CD14-positive monocyte (primary cell): ENCODE measurements around the gene MADCAM1. TPM values are rescaled to one million over a fixed set of nuclear protein-coding genes. Genes with fewer than 3 reads are reported as not detected.
A peak's percentile ranks its signal among the peaks of the same experiment; 100 is the strongest.

ENCODE experiments used
- DNase-seq, 3 donors: peaks; one replicate each; pipeline ENCODE4 v3.0.0-alpha.2; 2011 to 2022
- H2AFZ ChIP-seq: 2 replicates; pipeline ENCODE4 v1.6.0; 2012; ENCODE audit warnings: mild to moderate bottlenecking, low read depth, low read length, inconsistent platforms; ENCODE audit not compliant: insufficient read depth, poor library complexity, severe bottlenecking
- H3K27ac ChIP-seq, 2 donors: 1 replicate in 1 of 2; 2 replicates in 1 of 2; pipeline ENCODE4 v1.5.1; 2012 to 2013; ENCODE audit warnings: low read length in 2 of 2, control low read depth in 1 of 2, inconsistent platforms in 1 of 2, low read depth in 1 of 2, mild to moderate bottlenecking in 1 of 2
- H3K27me3 ChIP-seq, 2 donors: one replicate each; pipeline versions ENCODE4 v1.6.0 to v1.6.1; 2011 to 2013; ENCODE audit warnings: low read length in 2 of 2; ENCODE audit not compliant: control insufficient read depth in 2 of 2, insufficient read depth in 2 of 2
- H3K36me3 ChIP-seq, 2 donors: replicated peaks in 1 of 2; 1 replicate in 1 of 2; 2 replicates in 1 of 2; pipeline versions ENCODE4 v1.5.1 to v1.6.1; 2012 to 2013; ENCODE audit warnings: low read length in 2 of 2, control low read depth in 1 of 2, inconsistent platforms in 1 of 2, mild to moderate bottlenecking in 1 of 2; ENCODE audit not compliant: insufficient read depth in 2 of 2, control insufficient read depth in 1 of 2
- H3K4me1 ChIP-seq, 2 donors: 1 replicate in 1 of 2; 2 replicates in 1 of 2; pipeline versions ENCODE4 v1.5.1 to v1.6.1; 2012 to 2013; ENCODE audit warnings: low read length in 2 of 2, control low read depth in 1 of 2, inconsistent platforms in 1 of 2, mild to moderate bottlenecking in 1 of 2, moderate library complexity in 1 of 2; ENCODE audit not compliant: insufficient read depth in 2 of 2, control insufficient read depth in 1 of 2
- H3K4me2 ChIP-seq: replicated peaks from 2 replicates; pipeline ENCODE3; 2012; ENCODE audit warnings: low read length, moderate library complexity, mild to moderate bottlenecking; ENCODE audit not compliant: poor library complexity, severe bottlenecking; ENCODE audit errors: extremely low read depth
- H3K4me3 ChIP-seq, 3 experiments: fragments of 200-600 bp in 1 of 3; sonication (generic) in 1 of 3; replicated peaks in 1 of 3; 1 replicate in 2 of 3; 2 replicates in 1 of 3; pipeline ENCODE4 v1.5.1; 2011 to 2013; ENCODE audit warnings: low read length in 3 of 3, mild to moderate bottlenecking in 3 of 3, control low read depth in 2 of 3, low read depth in 2 of 3, inconsistent platforms in 1 of 3, moderate library complexity in 1 of 3
- H3K79me2 ChIP-seq: 2 replicates; pipeline ENCODE4 v1.6.0; 2012; ENCODE audit warnings: mild to moderate bottlenecking, control low read depth, inconsistent platforms, low read length, moderate library complexity; ENCODE audit not compliant: insufficient read depth
- H3K9ac ChIP-seq: 2 replicates; pipeline ENCODE4 v1.6.0; 2017; ENCODE audit warnings: low read length, mild to moderate bottlenecking; ENCODE audit not compliant: insufficient read depth, poor library complexity, severe bottlenecking
- H3K9me3 ChIP-seq, 2 donors: replicated peaks in 1 of 2; 1 replicate in 1 of 2; 2 replicates in 1 of 2; pipeline versions ENCODE4 v1.5.1 to v1.6.1; 2012 to 2013; ENCODE audit warnings: low read length in 2 of 2, control low read depth in 1 of 2; ENCODE audit not compliant: control insufficient read depth in 1 of 2, insufficient read depth in 1 of 2
- H4K20me1 ChIP-seq: 2 replicates; pipeline ENCODE4 v1.6.0; 2012; ENCODE audit warnings: mild to moderate bottlenecking, low read length, control low read depth, moderate library complexity; ENCODE audit not compliant: insufficient read depth
- H3K27ac Mint-ChIP-seq, 7 donors: one replicate each; pipeline ENCODE4 v1.8.0; 2020; ENCODE audit warnings: mild to moderate bottlenecking in 7 of 7, mixed read lengths in 7 of 7, moderate library complexity in 6 of 7, inconsistent platforms in 2 of 7
- H3K27me3 Mint-ChIP-seq, 3 donors: one replicate each; pipeline ENCODE4 v1.8.0; 2021 to 2022; ENCODE audit warnings: low read depth in 3 of 3, mild to moderate bottlenecking in 3 of 3, mixed read lengths in 3 of 3, moderate library complexity in 3 of 3, inconsistent platforms in 1 of 3
- H3K36me3 Mint-ChIP-seq, 2 donors: one replicate each; pipeline ENCODE4 v1.8.0; 2020; ENCODE audit warnings: mixed read lengths in 2 of 2, inconsistent platforms in 1 of 2, mild to moderate bottlenecking in 1 of 2
- H3K4me1 Mint-ChIP-seq: one replicate; pipeline ENCODE4 v1.8.0; 2020; ENCODE audit warnings: mild to moderate bottlenecking, mixed read lengths
- H3K4me3 Mint-ChIP-seq, 2 donors: one replicate each; pipeline ENCODE4 v1.8.0; 2020; ENCODE audit warnings: mild to moderate bottlenecking in 2 of 2, mixed read lengths in 2 of 2, moderate library complexity in 1 of 2
- H3K9me3 Mint-ChIP-seq, 7 donors: one replicate each; pipeline ENCODE4 v1.8.0; 2020 to 2022; ENCODE audit warnings: mixed read lengths in 7 of 7, mild to moderate bottlenecking in 6 of 7, moderate library complexity in 6 of 7, inconsistent platforms in 2 of 7
- WGBS: methylation state at CpG from one replicate; pipeline ENCODE4 v1.1.5; 2013; ENCODE audit warnings: missing lambda C conversion rate; ENCODE audit not compliant: insufficient coverage; 5-methylcytosine and 5-hydroxymethylcytosine counted together
- intact Hi-C, 2 donors: fragments of 100-400 bp; cut with micrococcal nuclease; formaldehyde crosslinking; loops; one replicate each; pipeline versions ENCODE4 v1.15.0 to v1.15.1; 2023
- polyA plus RNA-seq, 3 donors: library from polyadenylated mRNA; depleted of rRNA in 1 of 3; unstranded in 2 of 3; stranded (reverse) in 1 of 3; fragments of 300-500 nt in 2 of 3; fragments of >200 nt in 1 of 3; fragmentation: Illumina TruSeq in 2 of 3; gene quantifications; 1 replicate in 2 of 3; 2 replicates in 1 of 3; pipeline ENCODE4 v1.2.3, GENCODE V29; 2012 to 2021
- TF ChIP-seq, protein P1 (sequence below): fragments of 200-600 bp; IDR thresholded peaks from one replicate; pipeline ENCODE4 v1.8.0; 2022; ENCODE audit warnings: antibody characterized with exemption, mild to moderate bottlenecking

The MADCAM1 gene
- polyA plus RNA-seq, 3 donors = 0.17 TPM; not detected in 2

DNA sequence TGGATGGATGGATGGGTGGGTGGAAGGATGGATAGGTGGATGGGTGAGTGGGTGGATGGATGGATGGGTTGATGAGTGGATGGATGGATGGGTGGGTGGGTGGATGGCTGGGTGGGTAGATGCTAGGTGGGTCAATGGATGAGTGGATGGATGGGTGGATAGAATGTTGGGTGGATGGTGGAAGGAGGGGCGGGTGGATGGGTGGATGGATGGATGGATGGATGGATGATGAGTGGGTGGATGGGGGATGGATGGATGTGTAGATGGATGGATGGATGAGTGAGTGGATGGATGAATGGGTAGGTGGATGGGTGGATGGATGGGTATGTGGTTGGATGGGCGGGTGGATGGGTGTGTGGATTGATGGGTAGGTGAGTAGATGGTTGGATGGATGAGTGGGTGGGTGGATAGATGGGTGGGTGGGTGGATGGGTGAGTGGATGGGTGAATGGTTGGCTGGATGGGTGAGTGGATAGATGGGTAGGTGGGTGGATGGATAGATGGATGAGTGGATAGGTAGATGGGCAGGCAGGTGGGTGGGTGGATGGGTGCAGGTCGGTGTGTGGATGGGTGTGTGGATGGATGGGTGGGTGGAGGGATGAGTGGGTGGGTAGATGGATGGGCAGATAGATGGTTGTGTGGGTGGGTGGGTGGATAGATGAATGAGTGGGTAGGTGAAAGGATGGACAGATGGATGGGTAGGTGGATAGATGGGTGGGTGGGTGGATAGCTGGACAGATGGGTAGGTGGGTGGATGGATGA, 31.1 kb upstream of the MADCAM1 start:
- H3K4me1 Mint-ChIP-seq = no peaks in the 10 kb centered on the region
- no peaks in the 10 kb centered on the region for H3K36me3 Mint-ChIP-seq
- WGBS = 88% methylated on average over 3 of the region's 3 CpGs

DNA sequence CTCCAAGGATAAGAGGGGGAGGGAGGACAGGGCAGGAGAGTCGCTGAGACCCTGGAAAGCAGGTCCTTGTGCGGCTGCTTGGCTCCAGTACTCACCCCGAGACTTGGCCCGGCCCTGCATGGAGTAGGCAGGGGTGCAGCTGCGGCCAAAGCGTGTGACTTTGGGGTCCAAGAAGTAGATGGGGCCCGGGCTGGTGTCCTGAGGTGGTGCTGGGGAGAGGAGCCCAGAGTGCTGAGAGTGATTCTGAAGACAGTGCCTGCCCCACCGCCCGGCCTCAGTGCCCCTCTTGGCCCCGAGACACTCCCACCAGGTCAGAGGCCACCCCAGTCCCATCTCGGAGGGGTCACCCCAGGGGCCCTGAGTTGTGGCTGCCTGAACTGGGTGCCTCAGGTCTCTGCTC, 28.7 kb upstream of the MADCAM1 start:
- DNase-seq = no peak
- H4K20me1 ChIP-seq = no peaks in the 10 kb centered on the region
- H3K4me3 ChIP-seq = no peak overlapping the region
- Mint-ChIP-seq H3K36me3 (no peaks in the 10 kb centered on the region), H3K4me3 (no peak overlapping the region), H3K27me3 (peaks cover 10 to 24% (median 12%) of the 10 kb centered on the region in 3 donors), H3K27ac (no peak overlapping the region), H3K4me1 (no peaks in the 10 kb centered on the region), H3K9me3 (peaks cover 0 to 12% (median 4%) of the 10 kb centered on the region in 7 donors)
- peaks cover 0 to under 1% of the 10 kb centered on the region in 2 donors for H3K9me3 ChIP-seq
- WGBS = 89% methylated on average over 9 of the region's 11 CpGs
- intact Hi-C loops = no loop called here
- H3K27me3 ChIP-seq = peaks cover 2 to 7% of the 10 kb centered on the region in 2 donors
- TF ChIP-seq, protein P1, sequence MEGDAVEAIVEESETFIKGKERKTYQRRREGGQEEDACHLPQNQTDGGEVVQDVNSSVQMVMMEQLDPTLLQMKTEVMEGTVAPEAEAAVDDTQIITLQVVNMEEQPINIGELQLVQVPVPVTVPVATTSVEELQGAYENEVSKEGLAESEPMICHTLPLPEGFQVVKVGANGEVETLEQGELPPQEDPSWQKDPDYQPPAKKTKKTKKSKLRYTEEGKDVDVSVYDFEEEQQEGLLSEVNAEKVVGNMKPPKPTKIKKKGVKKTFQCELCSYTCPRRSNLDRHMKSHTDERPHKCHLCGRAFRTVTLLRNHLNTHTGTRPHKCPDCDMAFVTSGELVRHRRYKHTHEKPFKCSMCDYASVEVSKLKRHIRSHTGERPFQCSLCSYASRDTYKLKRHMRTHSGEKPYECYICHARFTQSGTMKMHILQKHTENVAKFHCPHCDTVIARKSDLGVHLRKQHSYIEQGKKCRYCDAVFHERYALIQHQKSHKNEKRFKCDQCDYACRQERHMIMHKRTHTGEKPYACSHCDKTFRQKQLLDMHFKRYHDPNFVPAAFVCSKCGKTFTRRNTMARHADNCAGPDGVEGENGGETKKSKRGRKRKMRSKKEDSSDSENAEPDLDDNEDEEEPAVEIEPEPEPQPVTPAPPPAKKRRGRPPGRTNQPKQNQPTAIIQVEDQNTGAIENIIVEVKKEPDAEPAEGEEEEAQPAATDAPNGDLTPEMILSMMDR = no peak
- H3K27ac ChIP-seq = no peak overlapping the region
- H3K79me2 ChIP-seq = no peaks in the 10 kb centered on the region
- H2AFZ ChIP-seq = no peak overlapping the region
- H3K4me1 ChIP-seq = no peaks in the 10 kb centered on the region
- H3K4me2 ChIP-seq = no peak overlapping the region
- H3K9ac ChIP-seq = no peak overlapping the region
- H3K36me3 ChIP-seq = no peaks in the 10 kb centered on the region

More for the DNA sequence above, 31.1 kb upstream of the MADCAM1 start:
- peaks cover 0 to 6% of the 10 kb centered on the region in 2 donors for H3K9me3 ChIP-seq
- H4K20me1 ChIP-seq = no peaks in the 10 kb centered on the region
- no peak for DNase-seq
- H3K9me3 Mint-ChIP-seq = peaks cover 3 to 12% (median 7%) of the 10 kb centered on the region in 7 donors
- no peak overlapping the region for H3K27ac ChIP-seq
- intact Hi-C loops = no loop called here
- H3K27me3 ChIP-seq = peaks cover 11 to 21% of the 10 kb centered on the region in 2 donors
- H3K79me2 ChIP-seq = no peaks in the 10 kb centered on the region
- no peak overlapping the region for H3K4me3 ChIP-seq
- H3K4me3 Mint-ChIP-seq = no peak overlapping the region
- H3K4me2 ChIP-seq = no peak overlapping the region
- H3K27me3 Mint-ChIP-seq = peaks cover 21 to 36% (median 23%) of the 10 kb centered on the region in 3 donors
- H2AFZ ChIP-seq = no peak overlapping the region
- TF ChIP-seq, protein P1 = no peak
- H3K27ac Mint-ChIP-seq = peak overlapping the region in 1 of 7 donors; percentile 51
- H3K4me1 ChIP-seq = no peaks in the 10 kb centered on the region
- H3K9ac ChIP-seq = no peak overlapping the region
- no peaks in the 10 kb centered on the region for H3K36me3 ChIP-seq
